Posterior cingulate gyrus (tissue), 11 donors: ENCODE measurements around the gene CTIF.
A peak's percentile ranks its signal among the peaks of the same experiment; 100 is the strongest.

Source experiments
- DNase-seq, 10 donors: peaks; one replicate each; pipeline versions ENCODE4 v3.0.0 to v3.0.0-alpha.2; 2020 to 2021; ENCODE audit warnings: mixed read lengths in 3 of 10
- intact Hi-C: fragments of 100-400 bp; cut with DNase I; formaldehyde crosslinking; loops from one replicate; pipeline ENCODE4 v1.15.1; 2023

Gene CTIF

GRCh38 chr18:48548011-48548771 lies 9.4 kb downstream of the CTIF start:
- DNase-seq = peak in 1 of 10 donors; percentile 51

GRCh38 chr18:48548921-48549320 lies 10.1 kb downstream of the CTIF start:
- intact Hi-C loops = no loop called here
- peak in 1 of 10 donors; percentile 2 for DNase-seq

More at GRCh38 chr18:48548011-48548771, 9.4 kb downstream of the CTIF start:
- intact Hi-C loops = no loop called here

GRCh38 chr18:48550101-48550729 lies 11.4 kb downstream of the CTIF start:
- peak in 1 of 10 donors; percentile 65 for DNase-seq
- intact Hi-C loops = no loop called here

GRCh38 chr18:48551100-48551499 lies 12.3 kb downstream of the CTIF start:
- DNase-seq = no peak
- intact Hi-C loops = no loop called here

GRCh38 chr18:48552130-48552529 lies 13.3 kb downstream of the CTIF start:
- intact Hi-C loops = no loop called here
- no peak for DNase-seq

- intact Hi-C loops = no loop called here
- peak in 1 of 10 donors; percentile 62 for DNase-seq
Observed at GRCh38 chr18:48553236-48553635, 14.4 kb downstream of the CTIF start.

- intact Hi-C loops = no loop called here
- peak in 1 of 10 donors; percentile 46 for DNase-seq
Observed at GRCh38 chr18:48554610-48555400, 16.0 kb downstream of the CTIF start.

GRCh38 chr18:48555465-48555995 lies 16.7 kb downstream of the CTIF start:
- intact Hi-C loops = no loop called here
- peak in 1 of 10 donors; percentile 43 for DNase-seq

- peak in 1 of 10 donors; percentile 22 for DNase-seq
Observed at GRCh38 chr18:48557640-48558174, 18.9 kb downstream of the CTIF start.

GRCh38 chr18:48558248-48558647 lies 19.4 kb downstream of the CTIF start:
- intact Hi-C loops = no loop called here

More at GRCh38 chr18:48557640-48558174, 18.9 kb downstream of the CTIF start:
- intact Hi-C loops = no loop called here

GRCh38 chr18:48560491-48560890 lies 21.7 kb downstream of the CTIF start:
- intact Hi-C loops = no loop called here
- DNase-seq = peak in 1 of 10 donors; percentile 24

More at GRCh38 chr18:48558248-48558647, 19.4 kb downstream of the CTIF start:
- no peak for DNase-seq

GRCh38 chr18:48562075-48562474 lies 23.2 kb downstream of the CTIF start:
- peak in 1 of 10 donors; percentile 56 for DNase-seq
- intact Hi-C loops = no loop called here

GRCh38 chr18:48563027-48563426 lies 24.2 kb downstream of the CTIF start:
- peak in 1 of 10 donors; percentile 17 for DNase-seq
- intact Hi-C loops = no loop called here

GRCh38 chr18:48564139-48564538 lies 25.3 kb downstream of the CTIF start:
- DNase-seq = peak in 1 of 10 donors; percentile 77
- intact Hi-C loops = no loop called here

GRCh38 chr18:48565105-48565504 lies 26.3 kb downstream of the CTIF start:
- intact Hi-C loops = no loop called here
- peak in 1 of 10 donors; percentile 76 for DNase-seq

- intact Hi-C loops = no loop called here
- peak in 1 of 10 donors; percentile 47 for DNase-seq
Observed at GRCh38 chr18:48566589-48566988, 27.8 kb downstream of the CTIF start.

- DNase-seq = peak in 1 of 10 donors; percentile 20
- intact Hi-C loops = no loop called here
Observed at GRCh38 chr18:48567388-48567787, 28.6 kb downstream of the CTIF start.

GRCh38 chr18:48569139-48569914 lies 30.5 kb downstream of the CTIF start:
- DNase-seq = peak in 1 of 10 donors; percentile 18
- intact Hi-C loops = no loop called here

GRCh38 chr18:48569915-48570264 lies 31.1 kb downstream of the CTIF start:
- peak in 1 of 10 donors; percentile 5 for DNase-seq
- intact Hi-C loops = no loop called here

GRCh38 chr18:48570313-48570712 lies 31.5 kb downstream of the CTIF start:
- peak in 1 of 10 donors; percentile 47 for DNase-seq
- intact Hi-C loops = no loop called here
